HG03460 (cell line): ENCODE measurements around the gene THAP8.

Experiments
- ATAC-seq: cut with Tn5 transposase; IDR thresholded peaks from one replicate; pipeline ENCODE4 v1.9.1; 2021; ENCODE audit not compliant: unreplicated experiment

Gene THAP8

GRCh38 chr19:36054119-36054732 lies at the start of gene THAP8:
TSS of gene THAP8 (minus strand) at chr19:36054285. CDS start at chr19:36054217, 68 bp downstream.
- ATAC-seq = peak; percentile 80

- no peak for ATAC-seq
Measured at GRCh38 chr19:36103040-36103626, 49.0 kb upstream of the THAP8 start.

- no peak for ATAC-seq
Measured at GRCh38 chr19:36101550-36102327, 47.7 kb upstream of the THAP8 start.

GRCh38 chr19:36100476-36100875 lies 46.4 kb upstream of the THAP8 start:
- ATAC-seq = no peak

- no peak for ATAC-seq
Measured at GRCh38 chr19:36099166-36099785, 45.2 kb upstream of the THAP8 start.

GRCh38 chr19:36097036-36097435 lies 43.0 kb upstream of the THAP8 start:
- no peak for ATAC-seq

GRCh38 chr19:36093687-36094086 lies 39.6 kb upstream of the THAP8 start:
- ATAC-seq = no peak

- no peak for ATAC-seq
Measured at GRCh38 chr19:36093146-36093662, 39.1 kb upstream of the THAP8 start.

GRCh38 chr19:36092566-36092965 lies 38.5 kb upstream of the THAP8 start:
- no peak for ATAC-seq

- no peak for ATAC-seq
Measured at GRCh38 chr19:36090910-36091695, 37.0 kb upstream of the THAP8 start.

GRCh38 chr19:36089847-36090246 lies 35.8 kb upstream of the THAP8 start:
- ATAC-seq = no peak

- no peak for ATAC-seq
Measured at GRCh38 chr19:36086326-36086725, 32.2 kb upstream of the THAP8 start.

- no peak for ATAC-seq
Measured at GRCh38 chr19:36084231-36085009, 30.3 kb upstream of the THAP8 start.

- ATAC-seq = no peak
Measured at GRCh38 chr19:36082916-36083315, 28.8 kb upstream of the THAP8 start.

GRCh38 chr19:36081894-36082293 lies 27.8 kb upstream of the THAP8 start:
- ATAC-seq = no peak

- ATAC-seq = no peak
Measured at GRCh38 chr19:36081385-36081784, 27.3 kb upstream of the THAP8 start.

GRCh38 chr19:36079389-36079945 lies 25.4 kb upstream of the THAP8 start:
- no peak for ATAC-seq

GRCh38 chr19:36073121-36073876 lies 19.2 kb upstream of the THAP8 start:
- no peak for ATAC-seq

- ATAC-seq = no peak
Measured at GRCh38 chr19:36072081-36072480, 18.0 kb upstream of the THAP8 start.
